NK-92 (cell line): ENCODE measurements around the gene MYO6.

Experiments
- DNase-seq: peaks from one replicate; lab custom pipeline; 2025; ENCODE audit not compliant: unreplicated experiment; lab: John Stamatoyannopoulos, UW

MYO6 gene

DNA sequence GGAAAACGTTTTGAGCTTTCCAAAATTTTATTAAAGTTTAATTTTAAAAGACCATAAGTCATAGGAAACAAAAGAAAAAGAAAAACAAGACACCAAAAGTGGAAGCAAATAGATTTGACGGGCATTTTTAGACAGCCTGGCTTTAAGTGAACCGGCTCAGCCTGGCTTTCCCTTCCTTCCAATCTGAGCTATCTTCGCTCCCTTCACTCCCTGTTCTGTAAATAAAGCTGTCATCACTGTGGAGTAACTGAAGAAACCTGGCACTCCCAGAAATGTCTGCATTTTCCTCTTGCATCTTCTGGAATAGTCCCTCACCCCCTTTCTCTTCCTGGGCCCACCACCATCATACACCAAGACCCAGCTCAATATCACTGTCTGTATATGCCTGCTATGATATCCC is 191.5 kb downstream of the MYO6 start:
- no peak for DNase-seq

DNA sequence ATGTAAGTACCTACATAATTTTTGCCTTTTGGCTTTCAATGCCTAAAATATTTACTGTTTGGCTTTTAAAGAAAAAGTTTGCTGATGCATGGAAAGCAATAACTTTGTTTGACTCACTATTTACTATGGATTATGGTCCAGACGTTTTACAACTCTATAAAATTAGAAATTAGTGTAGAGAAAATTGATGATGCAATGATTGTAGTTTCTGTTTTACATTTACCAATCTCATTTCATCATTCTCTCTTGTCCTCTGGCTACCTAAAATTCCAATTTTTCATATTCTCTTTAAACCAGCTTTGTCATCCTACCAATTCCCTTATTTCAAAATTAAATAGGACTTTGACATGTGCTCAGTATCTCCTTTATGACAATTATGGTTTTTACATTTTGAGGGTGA is 192.5 kb downstream of the MYO6 start:
- no peak for DNase-seq

DNA sequence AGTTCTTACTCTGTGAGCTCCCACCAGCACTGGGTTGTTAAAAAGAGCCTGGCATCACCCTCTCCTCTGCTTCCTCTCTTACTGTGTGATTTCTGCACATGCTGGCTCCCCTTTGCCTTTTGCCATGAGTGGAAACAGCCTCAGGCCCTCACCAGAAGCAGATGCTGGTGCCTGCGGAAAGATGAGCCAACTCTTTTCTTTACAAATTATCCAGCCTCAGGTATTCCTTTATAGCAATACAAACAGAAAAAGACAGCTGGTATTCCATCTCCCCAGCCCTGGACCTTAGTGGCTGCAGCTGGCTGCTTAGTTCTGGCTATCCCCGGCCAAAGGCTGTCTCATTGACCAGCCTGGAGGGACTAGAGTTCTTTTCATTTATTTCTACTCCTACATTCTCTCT is 194.3 kb downstream of the MYO6 start:
- no peak for DNase-seq

DNA sequence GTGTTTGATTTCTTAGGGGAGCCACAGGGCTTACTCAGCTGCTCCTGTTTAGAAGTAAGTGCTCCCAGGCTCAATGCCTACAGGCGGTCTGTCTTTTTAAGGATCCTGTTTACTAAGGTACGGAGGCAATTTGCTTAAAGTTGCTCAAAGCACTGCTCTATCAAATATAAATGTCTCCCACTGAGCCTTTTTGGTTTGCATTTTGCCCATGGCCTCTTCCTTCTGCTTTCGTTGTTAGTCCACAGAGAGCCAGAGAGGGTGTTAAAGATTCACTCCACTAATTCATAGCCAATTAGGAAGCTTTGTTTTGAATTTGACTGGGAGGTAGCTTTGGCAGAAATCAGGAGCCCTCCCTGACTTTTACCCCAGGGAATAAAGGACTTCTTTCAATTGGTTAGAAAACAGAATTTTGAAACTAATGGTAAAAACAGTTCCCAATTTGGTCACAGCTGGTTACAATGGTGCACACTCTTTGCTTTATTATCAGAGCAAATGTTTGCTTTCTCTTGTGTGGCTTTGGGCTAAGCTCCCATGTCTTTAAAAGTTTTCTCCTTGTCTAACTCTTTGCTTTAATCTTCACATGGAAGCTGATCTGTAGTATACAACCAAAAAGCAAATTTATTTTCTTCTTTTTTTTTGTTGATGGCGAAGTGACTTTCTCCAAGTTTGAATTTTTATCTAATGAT is 197.2 kb downstream of the MYO6 start:
- DNase-seq, result no peak

DNA sequence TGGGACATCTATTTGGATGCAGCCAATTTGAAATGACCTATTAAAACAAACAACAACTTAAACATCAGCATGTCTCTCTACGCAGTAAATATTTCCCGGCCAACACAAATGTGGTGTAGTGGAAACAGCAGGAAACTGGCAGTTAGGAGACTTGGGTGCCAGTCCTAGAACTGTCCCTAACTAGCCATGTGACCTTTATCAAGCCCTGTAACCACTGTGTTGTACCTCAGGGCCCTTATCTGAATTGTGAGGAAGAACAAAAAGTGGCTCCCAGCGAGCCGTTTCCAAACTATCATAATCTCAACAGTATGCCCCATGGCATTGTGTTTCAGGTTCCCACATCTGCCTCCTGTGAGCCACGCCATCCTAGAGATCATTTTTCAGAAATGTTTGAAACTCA is 198.9 kb downstream of the MYO6 start:
- DNase-seq, result no peak

DNA sequence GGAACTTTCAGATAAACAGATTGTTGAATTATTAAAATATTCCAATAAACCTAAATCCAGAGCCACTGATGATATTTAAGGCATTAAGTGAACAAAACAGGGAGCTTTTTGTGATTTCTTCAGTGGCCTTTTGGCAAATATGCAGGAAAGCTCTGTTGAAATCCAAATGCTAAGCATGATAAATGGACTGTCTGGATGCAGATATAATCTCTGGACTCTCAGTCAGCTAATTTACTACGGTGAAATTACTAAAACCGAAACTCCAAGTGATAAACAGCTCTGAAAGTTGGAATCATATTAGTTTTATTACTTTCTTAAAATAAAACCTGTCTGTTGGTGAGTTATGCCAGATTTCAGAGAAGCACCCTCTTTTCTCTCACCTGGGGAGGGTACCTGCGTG is 203.1 kb downstream of the MYO6 start:
- DNase-seq, result no peak

DNA sequence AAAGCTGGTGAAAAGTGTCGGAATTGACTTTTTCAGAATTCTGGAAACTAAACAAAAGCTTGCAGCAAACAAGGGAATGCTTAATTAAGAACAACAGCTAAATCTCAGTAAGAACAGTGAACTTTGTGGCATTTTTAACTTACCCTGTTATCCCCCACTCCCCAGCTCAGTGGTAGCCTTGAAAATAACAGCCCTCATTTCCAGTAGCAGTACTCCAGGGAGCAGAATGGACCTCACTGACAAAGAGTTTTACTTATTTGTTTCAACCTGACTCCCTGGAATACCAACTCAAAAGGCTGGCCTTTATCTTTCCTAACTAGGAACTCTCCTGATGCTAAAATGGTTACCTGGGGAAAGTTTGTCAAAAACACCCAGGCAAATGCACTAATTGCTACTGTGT is 214.5 kb downstream of the MYO6 start:
- no peak for DNase-seq

DNA sequence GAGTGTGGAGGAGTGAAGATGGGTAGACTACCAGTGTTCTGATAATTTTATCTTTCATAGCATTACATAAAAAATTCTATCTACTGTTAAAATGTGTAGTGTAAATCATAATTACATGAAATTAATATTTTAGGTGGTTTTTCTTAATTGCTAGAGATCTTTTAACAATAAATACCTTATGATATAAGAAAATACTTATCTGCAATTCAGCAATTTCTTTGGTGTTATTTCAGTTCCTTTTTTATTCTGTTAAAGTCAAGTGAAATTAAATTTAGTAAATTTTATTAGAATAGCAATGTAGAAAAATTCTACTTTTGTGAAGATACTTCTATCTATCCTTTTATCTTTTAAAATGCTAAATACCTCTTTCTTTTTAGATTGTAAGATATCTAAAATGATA is 219.1 kb downstream of the MYO6 start:
- DNase-seq, result no peak
